MG63 (cell line): ENCODE data around the gene FLT1. TPM values are rescaled to one million over a fixed set of nuclear protein-coding genes. Genes with fewer than 3 reads are reported as not detected.

ENCODE experiments used
- DNase-seq: peaks from one replicate; pipeline ENCODE4 v3.0.0-alpha.2; 2020
- H3K27me3 ChIP-seq: fragments of 250-450 bp; sonication (Bioruptor Pico); 2 replicates; pipeline ENCODE4 v1.5.1; 2020; ENCODE audit warnings: mild to moderate bottlenecking, moderate library complexity
- H3K36me3 ChIP-seq: fragments of 250-450 bp; sonication (Bioruptor Pico); 2 replicates; pipeline ENCODE4 v1.5.1; 2020; ENCODE audit warnings: mild to moderate bottlenecking, moderate library complexity
- H3K4me3 ChIP-seq: fragments of 250-450 bp; sonication (Bioruptor Pico); 2 replicates; pipeline ENCODE4 v1.5.1; 2020; ENCODE audit warnings: mild to moderate bottlenecking, moderate library complexity
- H3K9me3 ChIP-seq: fragments of 250-450 bp; sonication (Bioruptor Pico); 2 replicates; pipeline ENCODE4 v1.5.1; 2020; ENCODE audit warnings: mild to moderate bottlenecking, moderate library complexity
- total RNA-seq: library from RNA; depleted of rRNA; stranded (reverse); fragments of >200 nt; shearing (Covaris generic); gene quantifications from 2 replicates; pipeline ENCODE4 v1.2.3, GENCODE V29; 2014; ENCODE audit warnings: low replicate concordance; rRNA removed

Gene FLT1
- total RNA-seq, 1 experiment from 2014 or later: 0.66 TPM

GRCh38 chr13:28252547-28252946, 242.4 kb downstream of the FLT1 start:
- peaks cover 9% of the 10 kb centered on the region for H3K36me3 ChIP-seq
- H3K27me3 ChIP-seq: no peaks in the 10 kb centered on the region
- no peak overlapping the region for H3K4me3 ChIP-seq
- H3K9me3 ChIP-seq: 0 out of 2 replicates have a peak, but pooled peaks cover under 1% of the 10 kb centered on the region
- DNase-seq: no peak

GRCh38 chr13:28251466-28251865, 243.5 kb downstream of the FLT1 start:
- no peak overlapping the region for H3K4me3 ChIP-seq
- no peak for DNase-seq
- H3K36me3 ChIP-seq: peaks cover 5% of the 10 kb centered on the region
- H3K27me3 ChIP-seq: no peaks in the 10 kb centered on the region
- H3K9me3 ChIP-seq: 0 out of 2 replicates have a peak, but pooled peaks cover 2% of the 10 kb centered on the region

GRCh38 chr13:28250542-28250941, 244.4 kb downstream of the FLT1 start:
- H3K27me3 ChIP-seq: no peaks in the 10 kb centered on the region
- H3K9me3 ChIP-seq: 0 out of 2 replicates have a peak, but pooled peaks cover 2% of the 10 kb centered on the region
- no peak for DNase-seq
- peaks cover 3% of the 10 kb centered on the region for H3K36me3 ChIP-seq
- no peak overlapping the region for H3K4me3 ChIP-seq

Other genes with a start within 250 kb of the FLT1 start
- 76.1 and 127 TPM in 2 replicates for gene POMP, start 164.0 kb upstream of the FLT1 start, total RNA-seq
- 0.86 and 6.9 TPM in 2 replicates for gene SLC46A3, start 223.8 kb upstream of the FLT1 start, total RNA-seq